Measurements from ENCODE around the gene ZNF155.

- TF ChIP-seq MYC (IDR thresholded peaks at IDR 0.05; ENCODE audit: low read depth, low read length), result no peak
- TF ChIP-seq CTCF (IDR thresholded peaks at IDR 0.05; ENCODE audit: low read depth, low read length), result no peak
- no peak for TF ChIP-seq POLR2A (IDR thresholded peaks at IDR 0.05; ENCODE audit: extremely low read depth, insufficient read length)
Measured at GRCh38 chr19:44010468-44010867, 26.5 kb downstream of the ZNF155 start.
